Hematopoietic multipotent progenitor cell treated with erythropoietin and hydrocortisone succinate and interleukin-3 and kit ligand, for 15 days (in vitro differentiated cells): Measurements from ENCODE around the gene OR2T3.
"Not testable (repeated sequence)": the region's sequence is repeated elsewhere in the genome, so short reads cannot be mapped to it uniquely, and the experiment has no call there.

ENCODE experiments used
- DNase-seq: peaks from one replicate; pipeline ENCODE4 v3.0.0-alpha.2; 2015; ENCODE audit warnings: low spot score

The OR2T3 gene

GRCh38 chr1:248473051-248473450 lies at the start of gene OR2T3:
OR2T3 (plus strand) TSS chr1:248473351; CDS start chr1:248473351, 0 bp downstream.
- not testable (repeated sequence) for DNase-seq

GRCh38 chr1:248427526-248428191 lies 45.5 kb upstream of the OR2T3 start:
- DNase-seq, result not testable (repeated sequence)

GRCh38 chr1:248428192-248428533 lies 45.0 kb upstream of the OR2T3 start:
- DNase-seq, result not testable (repeated sequence)

GRCh38 chr1:248431683-248432082 lies 41.5 kb upstream of the OR2T3 start:
- DNase-seq, result not testable (repeated sequence)

- DNase-seq, result not testable (repeated sequence)
These were observed 41.0 kb upstream of the OR2T3 start for GRCh38 chr1:248432201-248432600.

- not testable (repeated sequence) for DNase-seq
These were observed 39.2 kb upstream of the OR2T3 start for GRCh38 chr1:248433811-248434415.

GRCh38 chr1:248434913-248435312 lies 38.2 kb upstream of the OR2T3 start:
- DNase-seq, result not testable (repeated sequence)

GRCh38 chr1:248436303-248436702 lies 36.8 kb upstream of the OR2T3 start:
- not testable (repeated sequence) for DNase-seq

GRCh38 chr1:248438668-248439067 lies 34.5 kb upstream of the OR2T3 start:
- not testable (repeated sequence) for DNase-seq

GRCh38 chr1:248439283-248439682 lies 33.9 kb upstream of the OR2T3 start:
- not testable (repeated sequence) for DNase-seq

GRCh38 chr1:248442500-248443277 lies 30.5 kb upstream of the OR2T3 start:
- not testable (repeated sequence) for DNase-seq

- DNase-seq, result not testable (repeated sequence)
These were observed 28.5 kb upstream of the OR2T3 start for GRCh38 chr1:248444603-248445002.

- DNase-seq, result not testable (repeated sequence)
These were observed 27.8 kb upstream of the OR2T3 start, which contains the start of gene OR2T2 for GRCh38 chr1:248445399-248445798. OR2T2 (plus strand) TSS chr1:248445637; CDS start chr1:248452798, 7,161 bp downstream.

- DNase-seq, result not testable (repeated sequence)
These were observed 24.6 kb upstream of the OR2T3 start for GRCh38 chr1:248448409-248449074.

GRCh38 chr1:248449821-248450465 lies 23.2 kb upstream of the OR2T3 start:
- not testable (repeated sequence) for DNase-seq

- not testable (repeated sequence) for DNase-seq
These were observed 22.5 kb upstream of the OR2T3 start for GRCh38 chr1:248450466-248451145.

GRCh38 chr1:248453619-248454018 lies 19.5 kb upstream of the OR2T3 start:
- DNase-seq, result not testable (repeated sequence)

GRCh38 chr1:248455045-248455444 lies 18.1 kb upstream of the OR2T3 start:
- not testable (repeated sequence) for DNase-seq

GRCh38 chr1:248456635-248457034 lies 16.5 kb upstream of the OR2T3 start:
- DNase-seq, result not testable (repeated sequence)

GRCh38 chr1:248459117-248459516 lies 14.0 kb upstream of the OR2T3 start:
- not testable (repeated sequence) for DNase-seq

GRCh38 chr1:248471154-248471553 lies 2.0 kb upstream of the OR2T3 start:
- no peak for DNase-seq
